Esophagus muscularis mucosa (tissue), 3 donors: ENCODE measurements around the gene LPCAT2.

Experiments used
- EP300 ChIP-seq: sonication (generic); formaldehyde crosslinking; IDR thresholded peaks from one replicate; pipeline ENCODE4 v1.6.1; 2017; ENCODE audit warnings: antibody characterized with exemption
- POLR2AphosphoS5 ChIP-seq, 2 donors: sonication (generic); formaldehyde crosslinking; IDR thresholded peaks; one replicate each; pipeline ENCODE4 v1.6.1; 2017; ENCODE audit warnings: antibody characterized with exemption in 2 of 2

GRCh38 chr16:55624696-55625095 is 115.8 kb downstream of the LPCAT2 start:
- TF ChIP-seq POLR2AphosphoS5 (IDR thresholded peaks at IDR 0.05) (no peak), EP300 (no peak)
